HAP-1 (cell line): ENCODE results near the gene TRIM2.
A peak's percentile ranks its signal among the peaks of the same experiment; 100 is the strongest.
"Not testable (repeated sequence)": the region's sequence is repeated elsewhere in the genome, so short reads cannot be mapped to it uniquely, and the experiment has no call there.

Experiments used
- DNase-seq, 2 experiments: peaks; one replicate each; pipeline ENCODE4 v3.0.0-alpha.2; 2016 to 2020; ENCODE audit warnings: low spot score in 2 of 2
- H3K27me3 ChIP-seq: fragments of 250-450 bp; sonication (Bioruptor Pico); 2 replicates; pipeline ENCODE4 v1.5.1; 2020; ENCODE audit warnings: low read depth, mild to moderate bottlenecking, moderate library complexity
- H3K36me3 ChIP-seq: fragments of 250-450 bp; sonication (Bioruptor Pico); replicated peaks from 2 replicates; pipeline ENCODE4 v1.5.1; 2020; ENCODE audit warnings: mild to moderate bottlenecking
- H3K4me1 ChIP-seq: fragments of 250-450 bp; sonication (Bioruptor Pico); 2 replicates; pipeline ENCODE4 v1.5.1; 2020; ENCODE audit warnings: mild to moderate bottlenecking
- H3K4me3 ChIP-seq: fragments of 250-450 bp; sonication (Bioruptor Pico); 2 replicates; pipeline ENCODE4 v1.5.1; 2020; ENCODE audit warnings: mild to moderate bottlenecking, moderate library complexity
- H3K9me3 ChIP-seq: fragments of 250-450 bp; sonication (Bioruptor Pico); 2 replicates; pipeline ENCODE4 v1.5.1; 2020; ENCODE audit warnings: mild to moderate bottlenecking, moderate library complexity
- in situ Hi-C: fragments of 300-500 bp; cut with MboI; formaldehyde crosslinking; loops from 3 replicates; pipeline ENCODE4 v1.14.3; 2020; ENCODE audit warnings: low sequenced_read_pairs, inconsistent platforms, mixed read lengths

TRIM2 gene

GRCh38 chr4:153177841-153178240 lies 26.4 kb upstream of the TRIM2 start:
- no peak for DNase-seq
- in situ Hi-C loops, result no loop called here
- H3K9me3 ChIP-seq, result no peaks in the 10 kb centered on the region
- no peaks in the 10 kb centered on the region; the same call in 1 of the 2 replicates for H3K4me1 ChIP-seq
- H3K4me3 ChIP-seq, result no peak overlapping the region
- H3K36me3 ChIP-seq, result no peaks in the 10 kb centered on the region
- H3K27me3 ChIP-seq, result no peaks in the 10 kb centered on the region

DNA sequence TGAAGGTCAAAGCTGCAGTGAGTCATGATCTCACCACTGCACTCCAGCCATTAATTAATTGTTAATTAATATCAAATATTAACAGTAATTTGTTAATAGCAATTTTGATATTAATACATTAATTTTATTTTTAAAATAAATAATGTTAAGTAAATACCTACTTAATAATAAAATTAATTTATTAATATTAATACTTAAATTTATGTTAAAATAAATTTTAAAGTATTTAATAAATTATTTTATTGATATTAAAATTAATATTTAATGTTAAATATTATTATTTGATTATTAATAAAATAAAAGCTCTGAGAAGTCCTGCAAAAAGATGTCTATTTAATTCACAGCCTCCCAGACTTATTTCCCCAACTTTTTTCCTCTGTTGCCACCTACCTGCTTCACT lies 25.1 kb upstream of the TRIM2 start:
- H3K9me3 ChIP-seq, result no peaks in the 10 kb centered on the region
- H3K4me1 ChIP-seq, result no peaks in the 10 kb centered on the region; the same call in 1 of the 2 replicates
- in situ Hi-C loops, result no loop called here
- no peaks in the 10 kb centered on the region for H3K27me3 ChIP-seq
- no peak overlapping the region for H3K4me3 ChIP-seq
- no peak for DNase-seq
- no peaks in the 10 kb centered on the region for H3K36me3 ChIP-seq

DNA sequence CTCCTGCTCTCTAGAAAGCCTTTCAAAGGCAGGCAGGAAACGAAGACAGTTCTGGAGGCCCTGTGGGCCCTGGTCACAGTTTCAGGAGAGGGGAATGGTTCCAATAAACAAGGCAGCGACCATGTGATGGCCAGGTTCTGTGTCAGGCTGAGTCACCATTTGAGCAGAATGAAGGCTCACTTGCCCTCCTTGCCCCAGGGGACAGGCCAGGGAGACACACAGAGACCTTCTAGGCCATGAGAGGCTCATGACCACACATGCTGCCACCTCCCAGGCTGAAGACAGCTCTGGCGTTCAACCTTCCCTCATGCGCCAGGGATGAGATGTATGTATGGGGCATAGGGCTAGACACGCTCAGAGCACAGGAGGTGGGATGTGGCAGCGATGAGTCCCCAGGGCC lies 22.9 kb upstream of the TRIM2 start:
- no peaks in the 10 kb centered on the region; the same call in 1 of the 2 replicates for H3K4me1 ChIP-seq
- H3K9me3 ChIP-seq, result no peaks in the 10 kb centered on the region
- in situ Hi-C loops, result no loop called here
- H3K36me3 ChIP-seq, result no peaks in the 10 kb centered on the region
- no peaks in the 10 kb centered on the region for H3K27me3 ChIP-seq
- no peak overlapping the region for H3K4me3 ChIP-seq
- DNase-seq, result no peak

GRCh38 chr4:153181700-153182099 lies 22.5 kb upstream of the TRIM2 start:
- H3K27me3 ChIP-seq, result no peaks in the 10 kb centered on the region
- no peaks in the 10 kb centered on the region; the same call in 1 of the 2 replicates for H3K4me1 ChIP-seq
- in situ Hi-C loops, result no loop called here
- no peaks in the 10 kb centered on the region for H3K9me3 ChIP-seq
- H3K4me3 ChIP-seq, result no peak overlapping the region
- no peaks in the 10 kb centered on the region for H3K36me3 ChIP-seq
- no peak for DNase-seq

GRCh38 chr4:153183146-153183545 lies 21.1 kb upstream of the TRIM2 start:
- Histone ChIP-seq H3K4me1 (no peaks in the 10 kb centered on the region; the same call in 1 of the 2 replicates), H3K36me3 (no peaks in the 10 kb centered on the region), H3K27me3 (no peaks in the 10 kb centered on the region), H3K9me3 (no peaks in the 10 kb centered on the region), H3K4me3 (no peak overlapping the region)
- no peak for DNase-seq
- in situ Hi-C loops, result no loop called here

DNA sequence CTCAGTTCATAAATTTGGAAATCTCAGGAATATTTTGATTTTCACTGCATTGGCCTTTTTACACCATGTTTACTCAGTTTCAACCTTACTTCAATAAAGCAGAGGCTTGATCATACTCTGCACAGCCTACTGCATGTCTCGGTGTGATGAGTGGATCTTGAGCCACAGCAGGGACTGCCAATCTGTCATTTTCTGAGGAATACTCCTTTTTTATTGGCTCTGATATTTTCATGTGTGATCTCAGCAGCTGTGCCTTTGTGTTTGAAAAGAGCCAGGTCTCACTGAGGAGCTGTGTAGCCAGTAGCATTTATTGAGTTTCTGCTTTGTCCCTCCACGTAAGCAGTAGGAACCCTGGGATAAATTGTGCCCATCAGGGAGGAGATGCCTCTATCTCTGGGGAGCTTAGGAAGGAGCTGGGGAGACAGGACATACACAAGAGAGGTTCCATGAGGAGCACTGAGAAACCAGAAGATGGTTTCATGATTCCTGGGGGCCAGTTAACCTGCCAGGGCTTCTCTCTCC lies 18.9 kb upstream of the TRIM2 start:
- Histone ChIP-seq H3K4me1 (peaks cover 18% of the 10 kb centered on the region), H3K9me3 (no peaks in the 10 kb centered on the region), H3K36me3 (no peaks in the 10 kb centered on the region), H3K4me3 (no peak overlapping the region), H3K27me3 (no peaks in the 10 kb centered on the region)
- in situ Hi-C loops, result no loop called here
- no peak for DNase-seq

- no peak overlapping the region for H3K4me3 ChIP-seq
- H3K36me3 ChIP-seq, result no peaks in the 10 kb centered on the region
- no peaks in the 10 kb centered on the region for H3K9me3 ChIP-seq
- H3K27me3 ChIP-seq, result no peaks in the 10 kb centered on the region
- in situ Hi-C loops, result no loop called here
- peaks cover 26% of the 10 kb centered on the region for H3K4me1 ChIP-seq
- no peak for DNase-seq
Observed at GRCh38 chr4:153186046-153186728, 18.1 kb upstream of the TRIM2 start.

DNA sequence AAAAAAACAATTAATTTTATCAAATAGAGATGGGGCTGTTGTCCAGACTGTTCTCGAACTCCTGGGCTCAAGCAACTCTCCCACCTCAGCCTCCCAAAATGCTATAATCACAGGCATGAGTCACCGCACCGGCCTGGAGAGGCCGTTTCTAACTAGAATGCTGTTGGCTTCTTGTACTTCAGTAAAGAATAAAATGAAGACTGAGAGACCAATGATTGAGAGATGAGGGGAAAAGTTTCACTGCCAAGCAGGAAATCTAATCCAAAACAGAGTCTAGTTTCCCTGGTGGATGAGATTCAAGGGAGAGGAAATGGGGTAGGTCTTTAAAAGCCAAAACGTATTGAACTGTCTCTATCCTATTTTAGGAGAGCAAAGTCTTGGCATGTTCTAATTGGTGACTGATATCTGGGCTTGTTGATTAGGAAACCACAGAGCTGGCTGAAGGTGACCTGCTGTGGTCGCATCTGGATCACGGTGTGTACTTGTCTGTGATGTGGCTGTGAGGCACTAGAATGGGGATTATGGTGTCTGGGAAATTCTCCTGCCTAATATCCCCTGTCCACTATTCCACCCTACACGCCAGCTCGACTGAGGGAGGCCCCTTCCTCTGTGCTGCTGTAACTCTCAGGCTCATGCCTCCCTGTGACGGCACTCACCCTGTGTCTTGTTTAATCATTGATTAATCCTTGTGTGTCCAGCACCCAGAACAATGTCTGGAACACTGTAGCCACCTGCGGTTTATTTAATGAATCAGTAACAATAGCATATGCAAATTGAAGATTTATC lies 15.0 kb upstream of the TRIM2 start:
- in situ Hi-C loops, result no loop called here
- Histone ChIP-seq H3K27me3 (no peaks in the 10 kb centered on the region), H3K4me1 (peaks cover 38% of the 10 kb centered on the region), H3K4me3 (no peak overlapping the region), H3K9me3 (no peaks in the 10 kb centered on the region), H3K36me3 (no peaks in the 10 kb centered on the region)
- DNase-seq, result peak; percentile 82 to 89

DNA sequence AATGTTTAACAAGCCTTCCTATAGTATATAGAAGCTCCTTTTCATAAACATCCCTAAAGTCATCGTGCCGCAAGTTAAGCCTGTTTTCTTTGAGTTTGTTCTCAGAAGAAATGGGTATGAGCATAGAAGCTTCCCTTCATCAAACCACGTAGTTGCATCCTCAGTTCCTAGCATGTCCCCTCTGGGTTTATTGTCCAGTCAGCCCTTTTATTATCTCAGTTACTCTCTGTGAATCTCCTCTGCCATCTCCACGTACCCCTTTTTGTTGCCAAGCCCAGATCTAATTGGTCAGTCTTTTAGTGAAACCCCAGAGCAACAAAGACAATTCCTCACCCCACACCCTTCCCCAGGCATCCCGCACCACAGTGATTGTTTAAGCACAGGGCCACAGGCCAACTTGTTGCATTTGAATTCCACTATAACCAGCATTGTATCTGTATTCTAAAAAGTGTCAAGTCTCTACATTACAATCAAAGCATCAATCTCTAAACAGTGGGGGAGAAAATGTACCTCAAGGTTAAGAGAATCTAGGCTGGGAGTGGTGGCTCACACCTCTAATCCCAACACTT lies 12.4 kb upstream of the TRIM2 start:
- Histone ChIP-seq H3K27me3 (no peaks in the 10 kb centered on the region), H3K9me3 (no peaks in the 10 kb centered on the region), H3K36me3 (no peaks in the 10 kb centered on the region), H3K4me1 (peaks cover 41% of the 10 kb centered on the region), H3K4me3 (no peak overlapping the region)
- in situ Hi-C loops, result no loop called here
- DNase-seq, result peak; percentile 37 to 47

GRCh38 chr4:153197301-153197700 lies 6.9 kb upstream of the TRIM2 start:
- Histone ChIP-seq H3K36me3 (no peaks in the 10 kb centered on the region), H3K9me3 (no peaks in the 10 kb centered on the region), H3K4me3 (no peak overlapping the region), H3K27me3 (no peaks in the 10 kb centered on the region), H3K4me1 (peaks cover 9% of the 10 kb centered on the region)
- DNase-seq, result no peak
- in situ Hi-C loops, result no loop called here

DNA sequence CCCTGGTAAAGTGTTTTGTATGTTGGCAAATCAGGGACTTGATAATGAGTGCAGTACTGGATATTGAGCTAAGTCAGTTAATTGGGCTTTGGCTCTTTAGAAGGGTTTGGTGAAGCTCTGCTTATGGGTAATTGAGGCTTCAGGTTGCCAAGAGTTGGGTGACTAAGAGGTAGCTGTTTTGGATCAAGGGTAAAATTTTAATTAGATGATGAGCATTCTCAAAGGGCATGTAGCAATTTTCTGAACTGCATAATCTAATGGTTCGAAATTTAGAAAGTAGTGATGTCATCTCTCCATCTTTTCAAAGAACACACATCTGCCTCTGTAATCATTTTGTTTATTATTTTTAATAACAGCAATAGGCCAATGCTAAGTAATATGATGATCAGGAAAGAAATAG lies 5.5 kb upstream of the TRIM2 start:
- no peak for DNase-seq
- peaks cover 10% of the 10 kb centered on the region for H3K4me1 ChIP-seq
- no peaks in the 10 kb centered on the region for H3K27me3 ChIP-seq
- H3K9me3 ChIP-seq, result no peaks in the 10 kb centered on the region
- no peaks in the 10 kb centered on the region for H3K36me3 ChIP-seq
- in situ Hi-C loops, result no loop called here
- H3K4me3 ChIP-seq, result no peak overlapping the region

- H3K9me3 ChIP-seq, H3K36me3 ChIP-seq, DNase-seq, in situ Hi-C loops, H3K27me3 ChIP-seq: not testable (repeated sequence)
- Histone ChIP-seq H3K4me3 (peak overlapping the region; percentile 37), H3K4me1 (peaks cover 40% of the 10 kb centered on the region)
Observed at GRCh38 chr4:153203746-153204145, 497 bp upstream of the TRIM2 start.

GRCh38 chr4:153204728-153205648 lies 745 bp downstream of the TRIM2 start:
- Histone ChIP-seq H3K27me3 (no peaks in the 10 kb centered on the region), H3K4me3 (peak overlapping the region; percentile 37), H3K36me3 (no peaks in the 10 kb centered on the region), H3K4me1 (peaks cover 50% of the 10 kb centered on the region), H3K9me3 (no peaks in the 10 kb centered on the region)
- in situ Hi-C loops, result no loop called here
- DNase-seq, result peak; percentile 78 to 98
